GM21381 (cell line): Measurements from ENCODE around the gene C2orf76.

ENCODE experiments used
- ATAC-seq: cut with Tn5 transposase; IDR thresholded peaks from one replicate; pipeline ENCODE4 v1.9.1; 2021; ENCODE audit warnings: mild to moderate bottlenecking, moderate library complexity; ENCODE audit not compliant: unreplicated experiment

C2orf76 gene

GRCh38 chr2:119266091-119266589 is 100.5 kb downstream of the C2orf76 start:
- no peak for ATAC-seq

- no peak for ATAC-seq
These were observed 101.0 kb downstream of the C2orf76 start for GRCh38 chr2:119265693-119266066.

- ATAC-seq, result peak; percentile 93
These were observed 101.6 kb downstream of the C2orf76 start for GRCh38 chr2:119264781-119265692.

- ATAC-seq, result no peak
These were observed 103.0 kb downstream of the C2orf76 start for GRCh38 chr2:119263656-119264055.

- ATAC-seq, result no peak
These were observed 103.6 kb downstream of the C2orf76 start for GRCh38 chr2:119263025-119263424.

- ATAC-seq, result no peak
These were observed 105.0 kb downstream of the C2orf76 start for GRCh38 chr2:119261493-119262225.

- no peak for ATAC-seq
These were observed 105.8 kb downstream of the C2orf76 start for GRCh38 chr2:119260646-119261492.

- ATAC-seq, result no peak
These were observed 107.3 kb downstream of the C2orf76 start for GRCh38 chr2:119259296-119259860.

- ATAC-seq, result no peak
These were observed 109.4 kb downstream of the C2orf76 start for GRCh38 chr2:119257198-119257597.

- no peak for ATAC-seq
These were observed 110.1 kb downstream of the C2orf76 start for GRCh38 chr2:119256582-119256921.

GRCh38 chr2:119255760-119256581 is 110.7 kb downstream of the C2orf76 start:
- ATAC-seq, result no peak

- no peak for ATAC-seq
These were observed 112.0 kb downstream of the C2orf76 start for GRCh38 chr2:119254601-119255080.

- no peak for ATAC-seq
These were observed 112.7 kb downstream of the C2orf76 start for GRCh38 chr2:119253760-119254600.

GRCh38 chr2:119253114-119253702 is 113.4 kb downstream of the C2orf76 start:
- no peak for ATAC-seq
